Body of pancreas (tissue), 4 donors: ENCODE results near the gene UST. TPM values are rescaled to one million over a fixed set of nuclear protein-coding genes. Genes with fewer than 3 reads are reported as not detected.

Source experiments
- ATAC-seq: fragments of 150-250 bp; one replicate; pipeline ENCODE4 v1.9.1; 2016
- DNase-seq, 4 donors: peaks; one replicate each; pipeline ENCODE4 v3.0.0-alpha.2; 2019
- H3K27ac ChIP-seq, 4 donors: fragments of 200-600 bp; sonication (generic); 1 replicate in 3 of 4; 2 replicates in 1 of 4; pipeline versions ENCODE4 v1.5.1 to v1.6.1; 2016 to 2019; ENCODE audit warnings: mild to moderate bottlenecking in 1 of 4, mixed read lengths in 1 of 4, moderate library complexity in 1 of 4
- H3K27me3 ChIP-seq, 2 donors: fragments of 200-600 bp; sonication (generic); one replicate each; pipeline ENCODE4 v1.6.0; 2016; ENCODE audit warnings: mild to moderate bottlenecking in 1 of 2
- H3K36me3 ChIP-seq, 2 donors: fragments of 200-600 bp; sonication (generic); replicated peaks in 1 of 2; 2 replicates each; pipeline ENCODE4 v1.5.1; 2016; ENCODE audit warnings: low read depth in 2 of 2; ENCODE audit not compliant: insufficient read depth in 1 of 2
- H3K4me1 ChIP-seq: fragments of 200-600 bp; sonication (generic); one replicate; pipeline ENCODE4 v1.6.0; 2016
- H3K4me3 ChIP-seq, 2 donors: fragments of 200-600 bp; sonication (generic); 1 replicate in 1 of 2; 2 replicates in 1 of 2; pipeline ENCODE4 v1.5.1; 2016 to 2019
- H3K9me3 ChIP-seq, 3 donors: fragments of 200-600 bp; sonication (generic); 1 replicate in 2 of 3; 2 replicates in 1 of 3; pipeline ENCODE4 v1.5.1; 2016
- POLR2A ChIP-seq, 3 donors: fragments of 450-650 bp; IDR thresholded peaks; one replicate each; pipeline ENCODE4 v1.6.1; 2016; ENCODE audit warnings: antibody characterized with exemption in 3 of 3, mild to moderate bottlenecking in 2 of 3
- WGBS, 2 donors: methylation state at CpG; one replicate each; pipeline ENCODE4 v1.1.5; 2017; 5-methylcytosine and 5-hydroxymethylcytosine counted together
- intact Hi-C: fragments of 100-400 bp; cut with DNase I; formaldehyde crosslinking; loops from one replicate; pipeline ENCODE4 v1.15.1; 2023
- total RNA-seq, 2 donors: library from RNA; depleted of rRNA; stranded (reverse); fragments of >200 nt; gene quantifications; one replicate each; pipeline ENCODE4 v1.1.0, GENCODE V29; 2016
- TF ChIP-seq, protein P1 (sequence below), 7 experiments: fragments of 450-650 bp in 4 of 7; fragments of 200-600 bp in 3 of 7; sonication (generic) in 3 of 7; IDR thresholded peaks; one replicate each; pipeline ENCODE4 v1.5.1; 2016 to 2019; ENCODE audit warnings: antibody characterized with exemption in 7 of 7

The UST gene
- total RNA-seq, 2 donors from 2014 or later = 11.4 to 28.3 TPM

DNA sequence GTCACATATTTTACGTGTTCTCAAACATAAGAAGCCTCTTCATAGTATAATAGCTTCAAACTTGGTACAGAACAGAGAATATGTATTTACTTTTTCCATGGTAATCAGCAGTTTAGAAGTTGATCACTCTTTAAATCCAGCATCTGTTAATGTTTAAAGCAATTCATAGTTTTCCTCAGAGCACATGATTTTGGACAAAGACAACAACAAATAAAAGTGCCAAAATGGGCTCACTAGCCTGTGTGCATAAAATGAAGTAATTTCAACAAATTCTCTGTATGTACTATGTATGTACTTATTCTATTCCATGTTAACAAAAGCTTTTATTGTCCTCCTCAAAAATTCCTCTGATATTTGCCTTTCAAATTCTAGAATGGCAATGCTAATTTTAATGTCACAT lies 38.1 kb upstream of the UST start:
- WGBS, 2 donors = 82 to 96% methylated on average over 1 of the region's 1 CpG
- TF ChIP-seq, protein P1, sequence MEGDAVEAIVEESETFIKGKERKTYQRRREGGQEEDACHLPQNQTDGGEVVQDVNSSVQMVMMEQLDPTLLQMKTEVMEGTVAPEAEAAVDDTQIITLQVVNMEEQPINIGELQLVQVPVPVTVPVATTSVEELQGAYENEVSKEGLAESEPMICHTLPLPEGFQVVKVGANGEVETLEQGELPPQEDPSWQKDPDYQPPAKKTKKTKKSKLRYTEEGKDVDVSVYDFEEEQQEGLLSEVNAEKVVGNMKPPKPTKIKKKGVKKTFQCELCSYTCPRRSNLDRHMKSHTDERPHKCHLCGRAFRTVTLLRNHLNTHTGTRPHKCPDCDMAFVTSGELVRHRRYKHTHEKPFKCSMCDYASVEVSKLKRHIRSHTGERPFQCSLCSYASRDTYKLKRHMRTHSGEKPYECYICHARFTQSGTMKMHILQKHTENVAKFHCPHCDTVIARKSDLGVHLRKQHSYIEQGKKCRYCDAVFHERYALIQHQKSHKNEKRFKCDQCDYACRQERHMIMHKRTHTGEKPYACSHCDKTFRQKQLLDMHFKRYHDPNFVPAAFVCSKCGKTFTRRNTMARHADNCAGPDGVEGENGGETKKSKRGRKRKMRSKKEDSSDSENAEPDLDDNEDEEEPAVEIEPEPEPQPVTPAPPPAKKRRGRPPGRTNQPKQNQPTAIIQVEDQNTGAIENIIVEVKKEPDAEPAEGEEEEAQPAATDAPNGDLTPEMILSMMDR (IDR thresholded peaks at IDR 0.05) = no peak
- TF ChIP-seq POLR2A (IDR thresholded peaks at IDR 0.05) = no peak
- Histone ChIP-seq H3K36me3 (no peaks in the 10 kb centered on the region), H3K9me3 (no peaks in the 10 kb centered on the region), H3K27ac (no peak overlapping the region), H3K27me3 (no peaks in the 10 kb centered on the region), H3K4me1 (no peaks in the 10 kb centered on the region), H3K4me3 (no peak overlapping the region)
- ATAC-seq (no peak), DNase-seq (no peak)
- intact Hi-C loops = no loop called here

DNA sequence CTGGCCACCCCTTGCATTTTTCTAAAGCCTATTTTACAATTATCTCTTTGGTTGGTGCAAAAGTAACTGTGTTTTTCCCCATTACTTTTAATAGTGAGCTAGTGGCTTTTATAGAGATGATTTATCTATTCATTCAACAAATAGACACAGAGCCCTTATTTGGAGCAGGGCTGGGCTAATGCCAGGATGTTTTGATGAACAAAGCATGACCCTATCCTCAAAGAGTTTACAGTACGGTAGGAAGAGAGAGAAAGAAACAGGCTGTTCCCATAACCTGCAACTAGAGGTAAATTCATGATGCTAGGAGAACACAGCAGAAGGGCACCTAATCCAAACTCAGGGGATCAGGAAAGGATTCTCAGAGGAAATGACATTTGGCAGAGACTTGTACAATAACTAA lies 37.3 kb upstream of the UST start:
- no peak overlapping the region for H3K27ac ChIP-seq
- intact Hi-C loops = no loop called here
- H3K4me3 ChIP-seq = no peak overlapping the region
- 42 to 77% methylated on average over 1 of the region's 1 CpG for WGBS, 2 donors
- H3K27me3 ChIP-seq = no peaks in the 10 kb centered on the region
- TF ChIP-seq POLR2A (IDR thresholded peaks at IDR 0.05) = no peak
- TF ChIP-seq, protein P1 (IDR thresholded peaks at IDR 0.05) = no peak
- no peaks in the 10 kb centered on the region for H3K9me3 ChIP-seq
- no peak for ATAC-seq
- H3K36me3 ChIP-seq = no peaks in the 10 kb centered on the region
- H3K4me1 ChIP-seq = no peaks in the 10 kb centered on the region
- no peak for DNase-seq

DNA sequence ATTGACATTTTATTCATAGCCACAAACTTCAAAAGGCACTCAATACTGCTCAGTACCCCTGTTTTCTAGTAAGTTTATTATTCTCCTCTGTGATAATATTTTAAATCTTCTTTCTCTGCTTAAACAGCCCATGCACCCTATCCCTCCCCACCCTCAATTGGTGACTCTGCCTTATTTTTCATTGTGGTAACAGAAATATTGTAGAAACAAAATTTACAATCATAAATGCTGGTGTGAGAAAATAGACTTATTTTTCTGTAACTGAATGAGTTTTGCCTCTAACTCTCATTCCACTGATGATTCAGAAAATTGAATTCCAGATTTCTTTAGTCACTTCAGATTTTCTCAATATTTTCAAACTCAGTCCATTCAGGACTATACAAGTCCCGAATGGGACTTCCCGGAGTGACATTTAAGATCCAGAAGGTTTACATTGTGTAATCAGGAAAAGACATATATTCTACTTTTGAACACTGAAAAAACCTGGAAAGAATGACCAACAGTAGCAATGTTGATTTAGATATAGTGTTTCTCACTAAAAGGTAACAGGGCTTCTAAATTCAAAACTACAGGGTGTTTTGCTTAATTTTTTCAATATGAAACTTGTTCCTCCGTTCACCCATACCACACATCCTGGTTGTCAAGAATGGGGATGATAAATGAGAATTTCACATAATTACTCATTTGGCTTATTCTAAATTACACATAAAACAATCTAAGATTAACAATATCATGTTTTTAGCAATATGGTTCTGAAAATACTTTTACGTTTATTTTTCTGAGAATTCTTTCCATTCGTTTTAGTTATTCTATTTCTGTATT lies 34.8 kb upstream of the UST start:
- Histone ChIP-seq H3K27ac (no peak overlapping the region), H3K27me3 (no peaks in the 10 kb centered on the region), H3K9me3 (no peaks in the 10 kb centered on the region), H3K4me3 (no peak overlapping the region), H3K36me3 (no peaks in the 10 kb centered on the region), H3K4me1 (no peaks in the 10 kb centered on the region)
- DNase-seq = no peak
- 76% methylated on average over 5 of the region's 5 CpGs for WGBS, 2 donors
- no peak for ATAC-seq
- intact Hi-C loops = no loop called here
- TF ChIP-seq, protein P1 (IDR thresholded peaks at IDR 0.05) = no peak
- no peak for TF ChIP-seq POLR2A (IDR thresholded peaks at IDR 0.05)

DNA sequence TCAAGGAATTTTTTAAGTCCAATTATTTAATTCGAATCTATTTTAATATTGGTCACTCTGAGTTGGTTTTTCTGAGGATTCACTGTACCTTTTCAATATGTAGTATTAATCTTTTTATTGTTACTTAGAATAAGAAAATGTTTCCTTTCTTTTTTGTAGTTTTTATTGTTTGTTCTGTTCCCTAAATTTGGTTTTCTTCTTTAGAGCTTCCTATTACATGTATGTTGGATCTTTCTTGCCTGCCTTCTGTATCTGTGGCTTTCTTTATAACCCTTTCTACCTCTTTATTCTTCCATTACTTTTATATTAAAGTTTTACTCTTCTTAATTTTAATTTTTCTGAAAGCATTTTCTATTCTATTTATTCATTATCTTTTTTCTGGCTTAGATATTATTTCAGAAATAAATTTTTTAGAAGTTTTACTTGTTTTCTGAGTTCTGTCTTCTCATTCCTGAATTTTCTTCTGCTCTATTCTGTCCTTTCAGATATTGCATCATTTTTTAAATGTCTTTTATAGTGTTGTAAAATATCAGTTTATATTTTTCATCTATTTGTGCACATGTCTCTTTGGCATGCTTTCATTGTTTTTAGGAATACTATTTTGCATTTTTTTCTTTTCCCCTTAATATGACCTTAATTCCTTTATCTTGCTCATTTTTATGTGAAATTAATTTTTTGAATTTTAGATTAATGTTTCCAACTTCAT lies 33.6 kb upstream of the UST start:
- intact Hi-C loops = no loop called here
- Histone ChIP-seq H3K4me3 (no peak overlapping the region), H3K4me1 (no peaks in the 10 kb centered on the region), H3K36me3 (no peaks in the 10 kb centered on the region), H3K27me3 (no peaks in the 10 kb centered on the region), H3K9me3 (no peaks in the 10 kb centered on the region), H3K27ac (no peak overlapping the region)
- 80 to 90% methylated on average over 1 of the region's 1 CpG for WGBS, 2 donors
- TF ChIP-seq POLR2A (IDR thresholded peaks at IDR 0.05) = no peak
- TF ChIP-seq, protein P1 (IDR thresholded peaks at IDR 0.05) = no peak
- no peak for ATAC-seq
- DNase-seq = no peak
